Peyer's patch (tissue), 4 donors: ENCODE results near the gene PSAP. TPM values are rescaled to one million over a fixed set of nuclear protein-coding genes. Genes with fewer than 3 reads are reported as not detected.
A peak's percentile ranks its signal among the peaks of the same experiment; 100 is the strongest.

Source experiments
- DNase-seq, 3 donors: peaks; one replicate each; pipeline ENCODE4 v3.0.0-alpha.2; 2017 to 2019
- H3K27ac ChIP-seq, 4 donors: fragments of 200-600 bp; sonication (generic); one replicate each; pipeline ENCODE4 v1.5.1; 2016 to 2019
- H3K27me3 ChIP-seq, 2 donors: fragments of 200-600 bp; sonication (generic); one replicate each; pipeline ENCODE4 v1.5.1; 2019
- H3K36me3 ChIP-seq, 3 donors: fragments of 200-600 bp; sonication (generic); one replicate each; pipeline ENCODE4 v1.5.1; 2016 to 2019
- H3K4me1 ChIP-seq, 4 donors: fragments of 200-600 bp; sonication (generic); one replicate each; pipeline ENCODE4 v1.5.1; 2016 to 2019
- H3K4me3 ChIP-seq, 4 donors: fragments of 200-600 bp; sonication (generic); 1 replicate in 3 of 4; 2 replicates in 1 of 4; pipeline ENCODE4 v1.5.1; 2016 to 2019; ENCODE audit warnings: mild to moderate bottlenecking in 1 of 4
- H3K9me3 ChIP-seq, 4 donors: fragments of 200-600 bp; sonication (generic); one replicate each; pipeline ENCODE4 v1.5.1; 2016 to 2019; ENCODE audit warnings: mild to moderate bottlenecking in 1 of 4
- CTCF ChIP-seq, 6 experiments: fragments of 450-650 bp in 4 of 6; fragments of 200-600 bp in 2 of 6; sonication (generic) in 1 of 6; IDR thresholded peaks; one replicate each; pipeline ENCODE4 v1.5.1; 2017 to 2019; ENCODE audit warnings: antibody characterized with exemption in 6 of 6, mild to moderate bottlenecking in 3 of 6, moderate library complexity in 1 of 6
- POLR2A ChIP-seq, 2 donors: fragments of 450-650 bp; IDR thresholded peaks; one replicate each; pipeline ENCODE4 v1.5.1; 2017; ENCODE audit warnings: antibody characterized with exemption in 2 of 2, mild to moderate bottlenecking in 2 of 2, moderate library complexity in 2 of 2
- total RNA-seq, 4 donors: library from RNA; depleted of rRNA; stranded (reverse); fragments of >200 nt; gene quantifications; one replicate each; pipeline ENCODE4 v1.1.0, GENCODE V29; 2016

The PSAP gene
- total RNA-seq, 4 donors from 2014 or later: 193 to 647 (median 491) TPM

GRCh38 chr10:71802715-71803488, 48.1 kb downstream of the PSAP start:
- no peaks in the 10 kb centered on the region for H3K9me3 ChIP-seq
- H3K36me3 ChIP-seq: no peaks in the 10 kb centered on the region
- no peak overlapping the region for H3K4me3 ChIP-seq
- peaks cover 0 to 4% (median 2%) of the 10 kb centered on the region in 4 donors for H3K4me1 ChIP-seq
- DNase-seq: no peak
- TF ChIP-seq POLR2A (IDR thresholded peaks at IDR 0.05) (no peak), CTCF (IDR thresholded peaks at IDR 0.05) (no peak)
- H3K27ac ChIP-seq: no peak overlapping the region
- H3K27me3 ChIP-seq: no peaks in the 10 kb centered on the region

- Histone ChIP-seq H3K27ac (no peak overlapping the region), H3K9me3 (no peaks in the 10 kb centered on the region), H3K4me1 (peaks cover 0 to 4% (median 2%) of the 10 kb centered on the region in 4 donors), H3K4me3 (no peak overlapping the region), H3K27me3 (no peaks in the 10 kb centered on the region), H3K36me3 (no peaks in the 10 kb centered on the region)
- no peak for DNase-seq
- TF ChIP-seq POLR2A (IDR thresholded peaks at IDR 0.05) (no peak), CTCF (IDR thresholded peaks at IDR 0.05) (no peak)
Measured at GRCh38 chr10:71802235-71802634, 48.8 kb downstream of the PSAP start.

- H3K36me3 ChIP-seq: no peaks in the 10 kb centered on the region
- no peak overlapping the region for H3K4me3 ChIP-seq
- peaks cover 0 to 4% (median 2%) of the 10 kb centered on the region in 4 donors for H3K4me1 ChIP-seq
- peak in 1 of 6 experiments; percentile 12 for TF ChIP-seq CTCF (IDR thresholded peaks at IDR 0.05)
- TF ChIP-seq POLR2A (IDR thresholded peaks at IDR 0.05): no peak
- DNase-seq: peak in 1 of 3 donors; percentile 50
- H3K9me3 ChIP-seq: no peaks in the 10 kb centered on the region
- no peak overlapping the region for H3K27ac ChIP-seq
- no peaks in the 10 kb centered on the region for H3K27me3 ChIP-seq
Measured at GRCh38 chr10:71801361-71801760, 49.7 kb downstream of the PSAP start.

GRCh38 chr10:71799608-71800453, 51.2 kb downstream of the PSAP start:
- no peak overlapping the region for H3K4me3 ChIP-seq
- no peak for TF ChIP-seq POLR2A (IDR thresholded peaks at IDR 0.05)
- TF ChIP-seq CTCF (IDR thresholded peaks at IDR 0.05): no peak
- H3K27me3 ChIP-seq: no peaks in the 10 kb centered on the region
- H3K9me3 ChIP-seq: no peaks in the 10 kb centered on the region
- H3K36me3 ChIP-seq: no peaks in the 10 kb centered on the region
- peaks cover 0 to 3% (median 0%) of the 10 kb centered on the region in 4 donors for H3K4me1 ChIP-seq
- peak in 2 of 3 donors; percentile 72 to 81 for DNase-seq
- no peak overlapping the region for H3K27ac ChIP-seq

GRCh38 chr10:71799112-71799511, 51.9 kb downstream of the PSAP start:
- DNase-seq: peak in 1 of 3 donors; percentile 26
- H3K27ac ChIP-seq: no peak overlapping the region
- H3K27me3 ChIP-seq: no peaks in the 10 kb centered on the region
- TF ChIP-seq CTCF (IDR thresholded peaks at IDR 0.05) (no peak), POLR2A (IDR thresholded peaks at IDR 0.05) (no peak)
- peaks cover 0 to 3% (median 0%) of the 10 kb centered on the region in 4 donors for H3K4me1 ChIP-seq
- no peaks in the 10 kb centered on the region for H3K36me3 ChIP-seq
- no peak overlapping the region for H3K4me3 ChIP-seq
- H3K9me3 ChIP-seq: no peaks in the 10 kb centered on the region
